DND-41 (cell line): ENCODE results near the gene GRID2.

Experiments used
- ATAC-seq: fragments of 200-7000 bp; cut with Tn5 transposase; 3 replicates; pipeline ENCODE4 v1.9.1; 2021; ENCODE audit warnings: low read depth; ENCODE audit not compliant: insufficient read depth
- DNase-seq: peaks from one replicate; pipeline ENCODE4 v3.0.0-alpha.2; 2020
- H2AFZ ChIP-seq: 2 replicates; pipeline ENCODE4 v1.6.0; 2012; ENCODE audit warnings: low read depth, low read length
- H3K27ac ChIP-seq: 2 replicates; pipeline ENCODE4 v1.5.1; 2012; ENCODE audit warnings: low read length, inconsistent platforms
- H3K27me3 ChIP-seq: fragments of 200-600 bp; sonication (generic); 2 replicates; pipeline ENCODE4 v1.6.0; 2012; ENCODE audit warnings: low read length, mild to moderate bottlenecking, inconsistent platforms; ENCODE audit not compliant: insufficient read depth, poor library complexity
- H3K36me3 ChIP-seq: 2 replicates; pipeline ENCODE4 v1.5.1; 2012; ENCODE audit warnings: low read length, inconsistent platforms; ENCODE audit not compliant: insufficient read depth
- H3K4me1 ChIP-seq: 2 replicates; pipeline ENCODE4 v1.5.1; 2012; ENCODE audit warnings: mild to moderate bottlenecking, low read length; ENCODE audit not compliant: insufficient read depth
- H3K4me2 ChIP-seq: 2 replicates; pipeline ENCODE4 v1.6.0; 2012; ENCODE audit warnings: mild to moderate bottlenecking, moderate library complexity, low read length, inconsistent platforms; ENCODE audit not compliant: insufficient read depth
- H3K4me3 ChIP-seq, 2 experiments: fragments of 200-600 bp in 1 of 2; shearing (Covaris generic) in 1 of 2; 2 replicates each; pipeline ENCODE4 v1.5.1; 2012 to 2016; ENCODE audit warnings: inconsistent platforms in 2 of 2, low read length in 2 of 2, mild to moderate bottlenecking in 2 of 2, low read depth in 1 of 2, moderate library complexity in 1 of 2
- H3K79me2 ChIP-seq: 2 replicates; pipeline ENCODE4 v1.6.0; 2012; ENCODE audit warnings: low read length, inconsistent platforms; ENCODE audit not compliant: insufficient read depth
- H3K9ac ChIP-seq: 2 replicates; pipeline ENCODE4 v1.6.0; 2012; ENCODE audit warnings: low read depth, mild to moderate bottlenecking, inconsistent platforms, low read length, moderate library complexity
- H3K9me3 ChIP-seq: 2 replicates; pipeline ENCODE4 v1.5.1; 2012; ENCODE audit warnings: low read length, moderate library complexity, mild to moderate bottlenecking, inconsistent platforms; ENCODE audit not compliant: insufficient read depth, severe bottlenecking
- H4K20me1 ChIP-seq: 2 replicates; pipeline ENCODE4 v1.6.0; 2012; ENCODE audit warnings: low read length; ENCODE audit not compliant: insufficient read depth
- CTCF ChIP-seq: IDR thresholded peaks from 2 replicates; pipeline ENCODE4 v1.5.1; 2012; ENCODE audit warnings: borderline replicate concordance, low read length, moderate library complexity, mild to moderate bottlenecking; ENCODE audit not compliant: poor library complexity, severe bottlenecking; ENCODE audit errors: extremely low read depth
- EZH2 ChIP-seq: IDR thresholded peaks from 3 replicates; pipeline ENCODE4 v1.6.1; 2012; ENCODE audit warnings: borderline replicate concordance, low read depth, mild to moderate bottlenecking, moderate library complexity, low read length, inconsistent platforms; ENCODE audit not compliant: severe bottlenecking

The GRID2 gene

GRCh38 chr4:93635943-93636342 is 1332.2 kb downstream of the GRID2 start:
- Histone ChIP-seq H3K4me2 (no peak overlapping the region), H3K9me3 (no peaks in the 10 kb centered on the region), H3K27ac (no peak overlapping the region), H3K36me3 (no peaks in the 10 kb centered on the region), H3K79me2 (no peaks in the 10 kb centered on the region), H3K4me1 (no peaks in the 10 kb centered on the region), H2AFZ (no peak overlapping the region), H3K27me3 (no peaks in the 10 kb centered on the region), H3K9ac (no peak overlapping the region), H3K4me3 (no peak overlapping the region), H4K20me1 (no peaks in the 10 kb centered on the region)
- DNase-seq = no peak
- TF ChIP-seq EZH2 (no peak), CTCF (no peak)
- ATAC-seq = no peak

- no peak overlapping the region for H3K27ac ChIP-seq
- TF ChIP-seq CTCF (no peak), EZH2 (no peak)
- no peaks in the 10 kb centered on the region for H3K4me1 ChIP-seq
- no peak overlapping the region for H3K4me3 ChIP-seq
- H3K79me2 ChIP-seq = no peaks in the 10 kb centered on the region
- H3K9me3 ChIP-seq = no peaks in the 10 kb centered on the region
- H3K4me2 ChIP-seq = no peak overlapping the region
- no peak overlapping the region for H3K9ac ChIP-seq
- H4K20me1 ChIP-seq = no peaks in the 10 kb centered on the region
- H2AFZ ChIP-seq = no peak overlapping the region
- DNase-seq (no peak), ATAC-seq (no peak)
- H3K27me3 ChIP-seq = no peaks in the 10 kb centered on the region
- no peaks in the 10 kb centered on the region for H3K36me3 ChIP-seq
Measured at GRCh38 chr4:93645120-93645519, 1341.4 kb downstream of the GRID2 start.

GRCh38 chr4:93646233-93646930 is 1342.6 kb downstream of the GRID2 start:
- no peak for ATAC-seq

More at GRCh38 chr4:93646233-93646930, 1342.6 kb downstream of the GRID2 start:
- Histone ChIP-seq H3K27me3 (no peaks in the 10 kb centered on the region), H3K27ac (no peak overlapping the region), H3K79me2 (no peaks in the 10 kb centered on the region), H3K9me3 (no peaks in the 10 kb centered on the region), H3K4me2 (no peak overlapping the region), H3K4me3 (no peak overlapping the region), H3K4me1 (no peaks in the 10 kb centered on the region), H3K36me3 (no peaks in the 10 kb centered on the region), H3K9ac (no peak overlapping the region), H2AFZ (no peak overlapping the region), H4K20me1 (no peaks in the 10 kb centered on the region)
- TF ChIP-seq EZH2 = no peak
- TF ChIP-seq CTCF = no peak
- DNase-seq = no peak
